Osteocyte (in vitro differentiated cells): ENCODE data around the gene CYFIP2. TPM values are rescaled to one million over a fixed set of nuclear protein-coding genes. Genes with fewer than 3 reads are reported as not detected.
A peak's percentile ranks its signal among the peaks of the same experiment; 100 is the strongest.

Experiments used
- DNase-seq: peaks from one replicate; pipeline ENCODE4 v3.0.0; 2021; ENCODE audit warnings: mixed read lengths; ENCODE audit not compliant: unreplicated experiment; ENCODE audit errors: extremely low spot score
- H3K27ac Mint-ChIP-seq: one replicate; pipeline ENCODE4 v1.8.0; 2021; ENCODE audit warnings: mild to moderate bottlenecking, mixed read lengths; ENCODE audit not compliant: unreplicated experiment
- H3K27me3 Mint-ChIP-seq: one replicate; pipeline ENCODE4 v1.8.0; 2021; ENCODE audit warnings: mixed read lengths; ENCODE audit not compliant: unreplicated experiment
- H3K36me3 Mint-ChIP-seq: one replicate; pipeline ENCODE4 v1.8.0; 2021; ENCODE audit warnings: mixed read lengths; ENCODE audit not compliant: unreplicated experiment
- H3K4me1 Mint-ChIP-seq: one replicate; pipeline ENCODE4 v1.8.0; 2021; ENCODE audit warnings: mixed read lengths; ENCODE audit not compliant: unreplicated experiment
- H3K4me3 Mint-ChIP-seq: one replicate; pipeline ENCODE4 v1.8.0; 2021; ENCODE audit warnings: mild to moderate bottlenecking, moderate library complexity, mixed read lengths; ENCODE audit not compliant: unreplicated experiment
- H3K9me3 Mint-ChIP-seq: one replicate; pipeline ENCODE4 v1.8.0; 2021; ENCODE audit warnings: mixed read lengths; ENCODE audit not compliant: unreplicated experiment
- CTCF ChIP-seq: fragments of 200-600 bp; sonication (generic); IDR thresholded peaks from 2 replicates; pipeline ENCODE4 v1.5.0; 2021; ENCODE audit warnings: antibody characterized with exemption, mild to moderate bottlenecking, moderate library complexity
- total RNA-seq: library from RNA; stranded (reverse); gene quantifications from 2 replicates; pipeline ENCODE4 v1.2.1, GENCODE V29; 2021

Gene CYFIP2
- total RNA-seq, 1 donor from 2014 or later = 26.4 TPM

DNA sequence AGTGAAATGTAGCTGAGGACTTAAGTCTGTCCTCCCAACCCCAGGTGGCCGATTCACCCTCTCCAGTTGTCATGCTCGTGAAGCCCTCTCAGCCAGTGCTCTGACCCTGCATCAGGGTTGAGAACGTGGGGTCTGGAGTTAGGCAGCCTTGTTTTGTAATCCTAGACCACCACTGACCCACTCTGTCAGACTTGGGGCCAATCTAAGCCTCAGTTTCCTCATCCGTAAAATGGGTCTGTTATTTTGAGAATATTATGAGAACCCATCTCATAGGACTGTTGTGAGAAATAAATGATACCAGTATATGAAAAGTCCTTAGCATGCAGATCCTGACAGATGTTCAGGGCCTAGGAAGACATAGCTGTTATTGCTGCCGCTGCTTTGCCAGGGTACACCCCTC is 37.1 kb downstream of the CYFIP2 start:
- Mint-ChIP-seq H3K4me1 (no peaks in the 10 kb centered on the region), H3K4me3 (no peak overlapping the region), H3K27ac (no peak overlapping the region), H3K36me3 (peaks cover 6% of the 10 kb centered on the region), H3K9me3 (no peaks in the 10 kb centered on the region), H3K27me3 (no peaks in the 10 kb centered on the region)
- no peak for TF ChIP-seq CTCF
- peak; percentile 27 for DNase-seq

- Mint-ChIP-seq H3K27ac (no peak overlapping the region), H3K4me1 (peaks cover 2% of the 10 kb centered on the region), H3K4me3 (no peak overlapping the region), H3K36me3 (peaks cover 4% of the 10 kb centered on the region), H3K27me3 (no peaks in the 10 kb centered on the region), H3K9me3 (no peaks in the 10 kb centered on the region)
- no peak for TF ChIP-seq CTCF
- no peak for DNase-seq
These were observed 37.9 kb downstream of the CYFIP2 start for GRCh38 chr5:157303667-157304327.

DNA sequence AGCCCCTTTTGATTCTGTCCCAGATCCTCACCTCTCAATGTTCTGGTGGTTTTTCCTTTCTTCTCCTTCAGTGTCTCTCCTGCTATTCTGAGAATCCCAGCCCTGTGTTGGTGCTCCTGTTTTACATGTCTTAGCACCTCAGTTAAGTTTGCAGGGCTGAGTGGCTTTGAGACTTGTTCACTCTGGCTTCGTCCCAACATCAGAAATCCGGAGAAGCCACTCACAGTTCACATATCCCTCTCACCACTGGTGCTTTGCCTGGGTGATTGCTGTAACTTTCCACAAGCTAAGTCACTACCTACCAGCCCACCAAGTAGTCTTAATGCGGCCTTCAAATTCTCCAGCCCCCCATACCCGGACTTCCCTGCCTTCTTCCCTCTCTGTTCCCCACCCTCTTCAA is 40.2 kb downstream of the CYFIP2 start:
- TF ChIP-seq CTCF = no peak
- Mint-ChIP-seq H3K9me3 (no peaks in the 10 kb centered on the region), H3K36me3 (no peaks in the 10 kb centered on the region), H3K27ac (no peak overlapping the region), H3K4me3 (no peak overlapping the region), H3K27me3 (no peaks in the 10 kb centered on the region), H3K4me1 (peaks cover 5% of the 10 kb centered on the region)
- no peak for DNase-seq

- peaks cover 5% of the 10 kb centered on the region for H3K4me1 Mint-ChIP-seq
- no peak for DNase-seq
- H3K27ac Mint-ChIP-seq = no peak overlapping the region
- H3K36me3 Mint-ChIP-seq = no peaks in the 10 kb centered on the region
- H3K27me3 Mint-ChIP-seq = no peaks in the 10 kb centered on the region
- TF ChIP-seq CTCF = no peak
- no peak overlapping the region for H3K4me3 Mint-ChIP-seq
- no peaks in the 10 kb centered on the region for H3K9me3 Mint-ChIP-seq
These were observed 41.0 kb downstream of the CYFIP2 start for GRCh38 chr5:157306692-157307471.

- peak; percentile 27 for TF ChIP-seq CTCF
- no peaks in the 10 kb centered on the region for H3K36me3 Mint-ChIP-seq
- no peaks in the 10 kb centered on the region for H3K27me3 Mint-ChIP-seq
- no peak overlapping the region for H3K4me3 Mint-ChIP-seq
- H3K27ac Mint-ChIP-seq = no peak overlapping the region
- peaks cover 5% of the 10 kb centered on the region for H3K4me1 Mint-ChIP-seq
- H3K9me3 Mint-ChIP-seq = no peaks in the 10 kb centered on the region
- no peak for DNase-seq
These were observed 43.0 kb downstream of the CYFIP2 start for GRCh38 chr5:157308836-157309465.
